HG02610 (cell line): Measurements from ENCODE around the gene NELFE.
A peak's percentile ranks its signal among the peaks of the same experiment; 100 is the strongest.

Experiments
- ATAC-seq: cut with Tn5 transposase; IDR thresholded peaks from one replicate; pipeline ENCODE4 v1.9.1; 2021; ENCODE audit warnings: mild to moderate bottlenecking, moderate library complexity; ENCODE audit not compliant: unreplicated experiment

NELFE gene

DNA sequence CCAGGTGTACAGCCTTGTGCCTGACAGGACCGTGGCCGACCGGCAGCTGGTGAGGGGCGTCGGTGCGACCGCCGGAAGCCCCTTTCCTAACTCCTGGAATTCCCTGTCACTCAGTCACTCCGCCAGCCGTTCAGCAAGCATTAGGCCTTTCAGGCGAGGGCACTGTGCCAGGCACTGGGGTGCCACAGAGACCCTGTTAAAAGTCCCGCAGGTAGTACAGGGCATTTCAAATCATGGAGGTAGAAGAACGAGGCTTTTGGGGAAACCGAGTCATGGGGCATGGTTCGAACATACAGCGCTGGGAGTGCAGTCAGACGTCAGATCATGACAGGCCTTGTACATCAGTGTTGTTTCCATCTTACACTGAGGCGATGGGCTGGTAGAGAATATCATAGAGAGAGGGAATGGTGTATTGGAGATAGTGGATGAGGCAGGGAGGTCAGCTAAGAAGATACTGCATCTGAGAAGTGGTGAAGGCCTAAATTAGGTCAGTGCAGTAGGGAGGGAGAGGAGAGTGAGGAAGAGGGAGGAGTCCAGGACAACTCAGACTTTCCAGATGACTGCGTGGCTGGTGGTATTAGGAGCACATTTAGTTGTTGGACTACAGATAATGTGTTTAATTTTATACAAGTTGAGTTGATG is 14.1 kb upstream of the NELFE start:
- ATAC-seq: no peak

- peak; percentile 87 for ATAC-seq
Measured at GRCh38 chr6:31971993-31972708, 13.4 kb upstream of the NELFE start, which contains the start of gene DXO. Gene DXO (minus strand): TSS chr6:31972138. CDS start chr6:31971675, 463 bp downstream.

DNA sequence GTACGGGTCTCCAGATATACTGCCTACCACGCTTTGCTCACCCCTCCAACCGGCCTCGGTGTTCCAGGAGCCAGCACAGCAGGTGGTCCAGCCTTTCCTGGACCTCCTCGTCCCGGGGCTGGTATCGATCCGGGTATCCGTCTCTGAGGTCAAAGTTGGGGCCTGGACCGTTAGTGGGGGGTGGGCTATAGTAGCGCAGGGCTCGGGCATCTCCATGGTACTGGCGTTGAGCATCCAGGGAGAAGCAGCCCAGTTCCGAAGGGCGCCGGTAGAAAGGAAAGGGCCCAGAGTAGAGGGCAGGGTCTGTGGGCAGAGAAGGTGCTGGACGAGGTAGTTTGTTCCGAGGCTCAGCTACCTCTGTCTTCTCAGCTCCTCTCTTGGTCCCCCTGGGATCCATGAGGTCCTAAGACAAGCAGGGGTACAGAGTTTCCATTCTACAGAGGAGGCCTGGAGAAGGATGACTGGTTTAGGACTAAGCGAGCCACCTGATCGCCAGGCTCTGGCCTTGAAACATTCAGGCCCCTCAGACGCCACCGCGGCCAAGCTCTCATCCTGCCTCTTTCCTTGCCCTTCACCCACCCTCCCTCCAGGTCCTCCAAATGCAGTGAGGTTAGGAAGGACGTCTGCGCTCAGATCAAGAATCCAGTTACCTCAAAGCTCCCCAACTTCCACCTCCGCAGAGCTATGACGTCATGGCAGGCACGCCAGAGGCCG is 12.7 kb upstream of the NELFE start:
- no peak for ATAC-seq

- no peak for ATAC-seq
Measured at GRCh38 chr6:31970604-31971271, 12.0 kb upstream of the NELFE start.

DNA sequence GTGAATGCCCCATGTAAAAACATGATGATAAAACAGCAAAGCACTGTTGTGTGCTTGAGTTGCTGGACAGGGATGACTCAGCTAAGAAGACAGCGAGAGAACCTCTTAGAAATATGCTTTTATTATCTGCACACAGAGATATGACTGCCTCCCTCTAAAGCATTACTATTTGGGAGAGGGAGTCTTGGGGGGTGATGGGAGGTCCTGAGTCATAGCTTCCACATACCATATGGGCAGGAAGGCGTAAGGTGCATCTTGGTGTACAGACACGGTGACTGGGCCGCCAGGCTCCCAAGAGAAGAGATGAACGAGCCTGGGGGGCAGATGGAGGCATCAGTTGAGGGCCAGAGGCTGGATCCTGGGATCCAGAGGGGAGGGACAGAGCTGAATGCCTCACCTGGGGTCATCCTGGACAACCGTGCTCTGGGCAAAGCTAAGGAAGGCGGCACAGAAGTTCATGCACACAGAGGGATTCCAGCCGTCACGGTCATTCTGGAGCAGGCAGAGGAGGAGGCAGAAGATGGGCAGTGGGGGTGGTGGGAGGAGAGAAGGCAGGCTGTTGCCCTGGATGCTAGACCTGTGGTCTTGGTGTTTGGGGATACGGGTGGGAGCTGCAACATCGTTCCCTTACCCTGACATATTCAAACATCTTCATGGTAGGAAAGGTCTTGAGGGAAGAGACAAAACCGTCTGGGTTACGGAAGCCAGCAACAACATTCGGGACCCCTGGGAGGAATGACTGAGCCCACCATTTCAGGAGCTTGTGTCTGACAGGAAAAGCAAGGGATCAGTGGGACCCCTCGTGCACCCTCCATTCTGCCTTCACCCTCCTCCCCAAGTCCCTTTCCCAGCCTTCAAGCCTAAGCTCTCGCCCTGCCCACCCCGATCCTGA is 11.2 kb upstream of the NELFE start:
- no peak for ATAC-seq

GRCh38 chr6:31968791-31969711 is 10.3 kb upstream of the NELFE start:
- ATAC-seq: no peak

DNA sequence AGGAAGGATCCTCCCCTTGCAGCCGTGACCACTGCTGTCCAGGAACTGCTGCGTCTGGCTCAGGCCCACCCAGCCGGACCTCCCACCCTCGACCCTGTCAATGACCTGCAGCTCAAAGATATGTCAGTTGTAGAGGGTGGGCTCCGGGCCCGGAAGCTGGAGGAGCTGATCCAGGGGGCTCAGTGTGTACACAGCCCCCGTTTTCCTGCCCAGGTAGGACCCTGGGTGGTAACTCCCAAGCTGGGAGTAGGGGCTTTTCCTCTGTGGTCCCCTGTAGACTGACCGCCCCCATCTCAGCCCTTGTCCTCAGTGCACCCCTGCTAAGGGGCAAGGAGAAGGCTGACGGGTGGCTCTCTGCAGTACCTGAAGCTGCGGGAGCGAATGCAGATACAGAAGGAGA is 9.6 kb upstream of the NELFE start:
- no peak for ATAC-seq

DNA sequence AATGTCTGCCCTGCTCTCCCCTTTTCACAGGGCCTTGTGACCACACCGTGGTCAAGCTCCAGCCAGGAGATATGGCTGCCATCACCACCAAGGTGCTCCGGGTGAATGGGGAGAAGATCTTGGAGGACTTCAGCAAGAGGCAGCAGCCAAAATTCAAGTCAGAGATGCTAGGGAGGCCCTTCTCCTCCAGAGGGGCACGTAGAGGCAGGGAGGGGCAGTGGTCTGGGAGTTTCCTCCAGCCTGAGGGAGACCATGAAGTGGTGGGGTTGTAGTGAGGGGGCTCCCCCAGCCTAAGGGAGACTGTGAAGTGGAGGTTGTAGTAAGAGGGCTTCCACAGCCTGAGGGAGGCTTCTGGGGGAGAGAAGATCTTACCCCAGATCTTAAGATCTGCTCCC is 9.2 kb upstream of the NELFE start:
- ATAC-seq: no peak

- no peak for ATAC-seq
Measured at GRCh38 chr6:31966997-31967925, 8.5 kb upstream of the NELFE start.

- no peak for ATAC-seq
Measured at GRCh38 chr6:31966506-31966905, 7.7 kb upstream of the NELFE start.

DNA sequence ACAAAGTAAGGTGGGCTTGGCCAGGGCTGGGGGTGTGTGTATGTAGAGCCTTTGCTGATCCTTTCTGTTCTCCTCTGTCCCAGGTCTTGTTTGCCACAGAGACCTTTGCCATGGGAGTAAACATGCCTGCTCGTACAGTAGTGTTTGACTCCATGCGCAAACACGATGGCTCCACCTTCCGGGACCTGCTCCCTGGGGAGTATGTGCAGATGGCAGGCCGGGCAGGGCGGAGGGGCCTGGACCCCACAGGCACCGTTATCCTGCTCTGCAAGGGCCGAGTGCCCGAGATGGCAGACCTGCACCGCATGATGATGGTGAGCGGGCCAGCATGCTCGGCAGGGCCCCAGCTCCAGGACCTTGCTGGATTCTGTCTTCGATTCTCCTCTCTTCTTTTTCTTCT is 6.9 kb upstream of the NELFE start:
- no peak for ATAC-seq

DNA sequence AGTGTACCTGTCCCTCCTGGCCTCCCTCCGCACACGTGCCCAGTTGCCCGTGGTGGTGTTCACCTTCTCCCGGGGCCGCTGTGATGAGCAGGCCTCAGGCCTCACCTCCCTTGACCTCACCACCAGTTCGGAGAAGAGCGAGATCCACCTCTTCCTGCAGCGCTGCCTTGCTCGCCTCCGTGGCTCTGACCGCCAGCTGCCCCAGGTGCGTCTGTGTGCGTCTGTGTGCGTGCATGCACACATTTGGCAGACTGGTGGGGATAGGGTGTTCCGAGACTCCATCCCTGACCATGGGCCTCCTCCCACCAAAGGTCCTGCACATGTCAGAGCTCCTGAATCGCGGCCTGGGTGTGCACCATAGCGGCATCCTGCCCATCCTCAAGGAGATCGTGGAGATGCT is 5.2 kb upstream of the NELFE start:
- no peak for ATAC-seq

DNA sequence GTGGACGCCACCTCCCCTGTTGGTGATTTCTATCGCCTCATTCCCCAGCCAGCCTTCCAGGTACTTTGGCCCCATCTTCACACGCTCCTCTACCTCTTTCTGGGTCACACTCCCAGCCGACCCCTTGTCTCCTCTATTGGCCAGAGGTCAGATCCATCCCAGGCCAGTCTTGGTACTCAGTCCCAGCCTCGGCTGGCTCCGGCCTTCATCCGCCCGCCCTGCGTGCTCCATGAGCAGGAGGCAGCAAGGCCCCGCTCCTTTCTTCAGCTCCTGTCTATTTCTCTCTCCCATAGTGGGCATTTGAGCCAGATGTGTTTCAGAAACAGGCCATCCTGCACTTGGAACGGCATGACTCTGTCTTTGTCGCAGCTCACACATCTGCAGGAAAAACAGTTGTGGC is 2.8 kb upstream of the NELFE start:
- ATAC-seq: no peak

DNA sequence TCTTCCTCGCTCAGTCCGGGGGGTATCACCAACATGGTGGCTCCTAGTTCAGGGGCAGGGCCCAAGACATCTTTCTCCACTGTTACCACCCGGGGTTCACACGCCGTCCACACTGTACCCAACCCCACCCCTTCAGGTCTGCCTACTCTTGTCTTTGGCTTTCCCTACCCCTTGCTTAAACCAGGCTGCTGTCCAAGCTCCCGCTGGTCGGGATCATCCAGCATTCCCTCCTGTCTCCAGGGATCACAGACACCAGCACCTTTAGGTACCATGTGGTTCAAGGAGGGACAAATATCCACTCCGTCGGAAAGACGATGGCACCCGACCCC is 395 bp downstream of the NELFE start:
- ATAC-seq: no peak

GRCh38 chr6:31956796-31957195 is 2.0 kb downstream of the NELFE start:
- no peak for ATAC-seq

- no peak for ATAC-seq
Measured at GRCh38 chr6:31954511-31954910, 4.3 kb downstream of the NELFE start.

GRCh38 chr6:31952890-31953289 is 5.9 kb downstream of the NELFE start:
- no peak for ATAC-seq

DNA sequence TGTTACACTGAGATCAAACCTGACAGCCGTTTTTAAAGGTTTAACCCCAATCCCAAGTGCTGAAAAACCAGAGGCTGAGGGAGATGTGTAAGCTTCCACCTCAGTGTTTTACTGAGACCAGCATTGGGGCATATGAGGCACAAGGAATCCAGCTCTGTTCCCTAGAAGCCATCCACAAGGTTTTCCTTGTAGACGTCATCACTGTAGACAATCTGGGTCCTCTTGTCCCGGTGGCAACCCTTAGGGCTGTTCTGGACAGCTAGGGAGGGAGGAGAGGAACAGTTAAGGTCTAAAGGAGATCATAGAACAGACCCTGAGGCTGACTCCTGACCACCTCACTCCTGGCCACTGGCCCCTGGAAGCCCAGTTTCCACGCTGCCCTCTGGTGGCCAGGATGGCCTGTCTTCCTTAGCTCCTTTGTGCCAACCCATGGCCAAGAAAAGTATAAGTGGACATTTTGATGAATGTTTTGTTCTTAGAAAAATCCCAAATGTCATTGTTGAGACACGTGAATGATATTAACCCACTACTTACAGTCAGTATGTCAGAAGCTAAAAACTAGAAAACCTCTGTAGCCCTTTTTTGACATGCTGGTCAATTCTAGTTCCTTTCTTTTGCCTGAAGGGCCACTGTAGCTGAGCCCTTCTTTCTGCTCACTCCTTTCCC is 6.5 kb downstream of the NELFE start:
- ATAC-seq: no peak
